ENCODE data around the gene ITGB7.

GRCh38 chr12:53186745-53187144 lies 20.3 kb downstream of the ITGB7 start:
- TF ChIP-seq CTCF (IDR thresholded peaks at IDR 0.05) (no peak), POLR2A (IDR thresholded peaks at IDR 0.05) (no peak)
